Lower lobe of right lung (tissue), 2 donors: ENCODE measurements around the gene ANO2. TPM values are rescaled to one million over a fixed set of nuclear protein-coding genes. Genes with fewer than 3 reads are reported as not detected.

Experiments used
- ATAC-seq, 2 donors: fragments of 200-7000 bp; cut with Tn5 transposase; one replicate each; pipeline ENCODE4 v1.9.1; 2020 to 2022; ENCODE audit warnings: mild to moderate bottlenecking in 2 of 2, moderate library complexity in 2 of 2
- DNase-seq: peaks from one replicate; pipeline ENCODE4 v3.0.0-alpha.2; 2020
- H3K27ac ChIP-seq: fragments of 200-600 bp; one replicate; pipeline ENCODE4 v1.8.0; 2022
- H3K27me3 ChIP-seq: fragments of 200-600 bp; one replicate; pipeline ENCODE4 v1.8.0; 2022; ENCODE audit warnings: low read depth
- H3K36me3 ChIP-seq: fragments of 200-600 bp; one replicate; pipeline ENCODE4 v1.8.0; 2022; ENCODE audit warnings: mild to moderate bottlenecking
- H3K4me1 ChIP-seq: fragments of 200-600 bp; one replicate; pipeline ENCODE4 v1.8.0; 2022
- H3K4me3 ChIP-seq: fragments of 200-600 bp; one replicate; pipeline ENCODE4 v1.8.0; 2022; ENCODE audit warnings: mild to moderate bottlenecking
- H3K9me3 ChIP-seq: fragments of 200-600 bp; one replicate; pipeline ENCODE4 v1.8.0; 2022
- intact Hi-C: fragments of 100-400 bp; cut with DNase I; formaldehyde crosslinking; loops from one replicate; pipeline ENCODE4 v1.11.0; 2022
- total RNA-seq: library from RNA; stranded (reverse); fragmentation: NEBNext Ultra II Directional; extraction: Animal tissue kit (Norgen Biotek cat#: 25700); gene quantifications from one replicate; pipeline ENCODE4 v1.2.1, GENCODE V29; 2021
- TF ChIP-seq, protein P1 (sequence below): fragments of 200-600 bp; IDR thresholded peaks from one replicate; pipeline ENCODE4 v1.8.0; 2022; ENCODE audit warnings: antibody characterized with exemption, mild to moderate bottlenecking
- donor health status: DM: no; HTN: yes; CAD: no; lungs with severe emphysema.

ANO2 gene
- total RNA-seq, 1 donor from 2014 or later: 22.2 TPM

DNA sequence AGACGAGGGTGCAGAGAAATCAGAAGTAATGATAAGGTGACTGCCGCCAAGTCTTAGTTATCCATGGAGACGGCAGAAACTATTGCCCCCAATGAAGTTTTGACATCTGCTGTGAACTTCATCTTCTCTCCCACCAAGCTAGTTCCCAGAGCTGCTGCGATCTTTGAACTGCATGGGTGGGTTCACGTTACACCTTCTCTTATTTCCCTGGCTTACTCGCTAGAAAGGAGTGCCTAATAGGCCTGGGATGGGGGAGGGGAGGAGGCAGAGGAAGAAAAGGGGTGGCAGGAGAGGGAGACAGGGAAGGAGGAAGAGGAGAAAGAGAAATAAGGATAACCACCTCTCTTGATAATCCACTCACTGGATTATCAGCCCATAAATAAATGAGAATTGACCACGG is 356.0 kb downstream of the ANO2 start:
- no peak for DNase-seq
- ATAC-seq: no peak
- intact Hi-C loops: no loop called here
- Histone ChIP-seq H3K27ac (no peak overlapping the region), H3K36me3 (no peaks in the 10 kb centered on the region), H3K9me3 (no peaks in the 10 kb centered on the region), H3K4me1 (peaks cover 5% of the 10 kb centered on the region), H3K4me3 (no peak overlapping the region), H3K27me3 (no peaks in the 10 kb centered on the region)
- TF ChIP-seq, protein P1, sequence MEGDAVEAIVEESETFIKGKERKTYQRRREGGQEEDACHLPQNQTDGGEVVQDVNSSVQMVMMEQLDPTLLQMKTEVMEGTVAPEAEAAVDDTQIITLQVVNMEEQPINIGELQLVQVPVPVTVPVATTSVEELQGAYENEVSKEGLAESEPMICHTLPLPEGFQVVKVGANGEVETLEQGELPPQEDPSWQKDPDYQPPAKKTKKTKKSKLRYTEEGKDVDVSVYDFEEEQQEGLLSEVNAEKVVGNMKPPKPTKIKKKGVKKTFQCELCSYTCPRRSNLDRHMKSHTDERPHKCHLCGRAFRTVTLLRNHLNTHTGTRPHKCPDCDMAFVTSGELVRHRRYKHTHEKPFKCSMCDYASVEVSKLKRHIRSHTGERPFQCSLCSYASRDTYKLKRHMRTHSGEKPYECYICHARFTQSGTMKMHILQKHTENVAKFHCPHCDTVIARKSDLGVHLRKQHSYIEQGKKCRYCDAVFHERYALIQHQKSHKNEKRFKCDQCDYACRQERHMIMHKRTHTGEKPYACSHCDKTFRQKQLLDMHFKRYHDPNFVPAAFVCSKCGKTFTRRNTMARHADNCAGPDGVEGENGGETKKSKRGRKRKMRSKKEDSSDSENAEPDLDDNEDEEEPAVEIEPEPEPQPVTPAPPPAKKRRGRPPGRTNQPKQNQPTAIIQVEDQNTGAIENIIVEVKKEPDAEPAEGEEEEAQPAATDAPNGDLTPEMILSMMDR: no peak

DNA sequence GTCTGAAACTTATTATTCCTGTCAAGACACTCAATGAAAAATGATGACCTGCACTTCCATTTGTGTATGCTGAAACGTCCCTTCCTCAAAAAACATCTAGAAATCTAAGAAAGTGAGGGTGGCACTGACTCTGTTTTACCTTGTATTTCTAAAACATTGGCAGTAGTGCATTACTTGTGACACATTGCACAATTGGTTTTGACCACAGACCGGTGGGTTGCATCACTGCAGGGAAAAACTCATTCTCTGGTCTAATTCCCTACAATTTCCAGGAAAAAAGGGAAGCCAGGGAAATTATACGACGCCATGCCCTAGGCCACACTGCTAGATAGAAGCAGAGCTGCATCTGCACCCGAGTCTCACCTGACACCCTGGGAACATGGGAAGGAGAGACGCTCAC is 356.5 kb downstream of the ANO2 start:
- no peaks in the 10 kb centered on the region for H3K9me3 ChIP-seq
- H3K27me3 ChIP-seq: no peaks in the 10 kb centered on the region
- H3K4me3 ChIP-seq: no peak overlapping the region
- intact Hi-C loops: no loop called here
- H3K36me3 ChIP-seq: no peaks in the 10 kb centered on the region
- DNase-seq (no peak), ATAC-seq (no peak)
- peaks cover 5% of the 10 kb centered on the region for H3K4me1 ChIP-seq
- TF ChIP-seq, protein P1: no peak
- no peak overlapping the region for H3K27ac ChIP-seq

DNA sequence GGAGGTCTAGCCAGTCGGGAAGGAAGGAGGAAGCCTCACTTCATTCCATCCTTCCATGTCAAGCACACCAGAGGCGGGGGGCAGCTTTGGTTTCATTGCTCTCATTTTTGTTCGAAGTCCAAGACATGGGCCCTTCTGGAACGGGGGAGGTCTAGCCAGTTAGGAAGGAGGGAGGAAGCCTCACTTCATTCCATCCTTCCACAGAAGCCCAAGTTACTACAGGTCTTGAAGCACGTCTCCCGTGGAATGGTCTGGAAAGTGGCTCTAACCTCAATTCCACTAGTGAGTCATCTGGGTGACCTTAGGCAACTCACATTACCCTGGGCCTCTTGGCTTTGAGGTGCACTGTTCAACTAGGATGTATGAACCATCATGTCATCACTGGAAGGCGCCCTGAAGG is 356.9 kb downstream of the ANO2 start:
- H3K27ac ChIP-seq: no peak overlapping the region
- intact Hi-C loops: no loop called here
- no peak overlapping the region for H3K4me3 ChIP-seq
- DNase-seq: no peak
- H3K4me1 ChIP-seq: peaks cover 5% of the 10 kb centered on the region
- H3K27me3 ChIP-seq: no peaks in the 10 kb centered on the region
- H3K9me3 ChIP-seq: no peaks in the 10 kb centered on the region
- ATAC-seq: no peak
- TF ChIP-seq, protein P1: no peak
- H3K36me3 ChIP-seq: no peaks in the 10 kb centered on the region

GRCh38 chr12:5587711-5588121 is 357.3 kb downstream of the ANO2 start:
- TF ChIP-seq, protein P1: no peak
- no peaks in the 10 kb centered on the region for H3K9me3 ChIP-seq
- H3K4me3 ChIP-seq: no peak overlapping the region
- no peak for ATAC-seq
- H3K36me3 ChIP-seq: no peaks in the 10 kb centered on the region
- intact Hi-C loops: no loop called here
- peaks cover 5% of the 10 kb centered on the region for H3K4me1 ChIP-seq
- DNase-seq: no peak
- H3K27me3 ChIP-seq: no peaks in the 10 kb centered on the region
- no peak overlapping the region for H3K27ac ChIP-seq

DNA sequence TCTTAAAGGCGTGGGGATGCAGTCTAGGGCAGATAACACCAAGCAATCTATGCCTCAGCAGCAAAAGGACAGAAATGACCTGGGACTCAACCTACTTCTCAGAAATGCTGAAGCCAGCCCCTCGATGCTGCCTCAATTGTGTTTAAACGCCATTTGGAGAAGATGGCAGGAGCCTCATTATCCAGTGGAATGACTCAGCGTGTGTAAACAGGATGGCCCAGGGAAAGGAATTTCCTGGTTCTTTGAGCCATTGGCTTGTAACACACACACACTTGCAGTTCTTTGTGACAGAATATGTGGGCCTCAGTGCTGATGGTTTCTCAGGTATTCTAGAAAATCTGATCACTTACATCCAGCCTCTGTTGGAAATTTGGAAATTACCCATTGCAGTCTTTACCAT is 358.9 kb downstream of the ANO2 start:
- intact Hi-C loops: no loop called here
- Histone ChIP-seq H3K4me1 (peaks cover 5% of the 10 kb centered on the region), H3K9me3 (no peaks in the 10 kb centered on the region), H3K27ac (no peak overlapping the region), H3K36me3 (no peaks in the 10 kb centered on the region), H3K27me3 (no peaks in the 10 kb centered on the region), H3K4me3 (no peak overlapping the region)
- TF ChIP-seq, protein P1: no peak
- ATAC-seq (no peak), DNase-seq (no peak)

DNA sequence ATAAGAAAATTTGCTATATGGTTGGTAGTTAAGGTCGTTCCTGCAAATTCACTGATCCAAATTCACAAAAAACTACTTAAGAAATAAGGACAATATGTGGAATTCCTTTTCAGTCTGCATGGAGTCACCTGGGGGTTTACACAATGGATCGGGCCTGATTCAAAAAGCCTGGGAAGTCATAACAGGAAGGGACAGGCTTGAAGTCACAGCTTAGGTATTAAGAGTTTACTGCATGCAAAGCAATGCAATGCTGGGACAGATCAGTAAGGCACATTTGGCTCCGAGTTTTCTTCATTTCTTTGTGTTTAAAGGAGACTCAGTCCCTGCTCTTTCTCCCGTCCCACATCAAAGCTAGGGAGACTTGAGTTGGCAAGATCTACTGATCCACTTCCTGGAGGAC is 359.9 kb downstream of the ANO2 start:
- intact Hi-C loops: no loop called here
- Histone ChIP-seq H3K4me3 (no peak overlapping the region), H3K4me1 (peaks cover 12% of the 10 kb centered on the region), H3K27ac (no peak overlapping the region), H3K27me3 (no peaks in the 10 kb centered on the region), H3K9me3 (no peaks in the 10 kb centered on the region), H3K36me3 (no peaks in the 10 kb centered on the region)
- no peak for ATAC-seq
- no peak for DNase-seq
- TF ChIP-seq, protein P1: no peak
